HUES64 (cell line): ENCODE measurements around the gene BUB1.
"Not testable (repeated sequence)": the region's sequence is repeated elsewhere in the genome, so short reads cannot be mapped to it uniquely, and the experiment has no call there.

Experiments used
- H3K27ac ChIP-seq: 2 replicates; pipeline ENCODE4 v1.7.0; 2013; ENCODE audit warnings: low read depth, low read length, inconsistent platforms
- H3K27me3 ChIP-seq: 2 replicates; pipeline ENCODE4 v1.6.1; 2013; ENCODE audit warnings: mild to moderate bottlenecking, low read length; ENCODE audit not compliant: insufficient read depth
- H3K36me3 ChIP-seq: 2 replicates; pipeline ENCODE4 v1.6.1; 2013; ENCODE audit warnings: mild to moderate bottlenecking, low read length; ENCODE audit not compliant: insufficient read depth
- H3K4me1 ChIP-seq: 2 replicates; pipeline ENCODE4 v1.6.1; 2013; ENCODE audit warnings: mild to moderate bottlenecking, low read length, moderate library complexity; ENCODE audit not compliant: insufficient read depth
- H3K4me3 ChIP-seq: 2 replicates; pipeline ENCODE4 v1.5.1; 2013; ENCODE audit warnings: mild to moderate bottlenecking, low read length, moderate library complexity
- H3K9ac ChIP-seq: 2 replicates; pipeline ENCODE4 v1.6.1; 2013; ENCODE audit warnings: mild to moderate bottlenecking, low read depth, low read length
- H3K9me3 ChIP-seq: 2 replicates; pipeline ENCODE4 v1.6.1; 2013; ENCODE audit warnings: low read depth, low read length; ENCODE audit not compliant: insufficient read depth
- WGBS: fragments of 150-250, 120-280 bp; methylation state at CpG from one replicate; pipeline ENCODE4 v1.1.7; 2013; ENCODE audit warnings: missing lambda C conversion rate; 5-methylcytosine and 5-hydroxymethylcytosine counted together

The BUB1 gene

GRCh38 chr2:110690083-110690965 lies 12.5 kb upstream of the BUB1 start:
- WGBS: 84% methylated on average over 4 of the region's 4 CpGs
- Histone ChIP-seq H3K27ac (no peak overlapping the region; the same call in 1 of the 2 replicates), H3K9me3 (peaks cover 16% of the 10 kb centered on the region; the same call in 1 of the 2 replicates), H3K9ac (no peak overlapping the region), H3K36me3 (no peaks in the 10 kb centered on the region), H3K27me3 (peaks cover 6% of the 10 kb centered on the region; the same call in 1 of the 2 replicates), H3K4me1 (peaks cover 34% of the 10 kb centered on the region), H3K4me3 (no peak overlapping the region)

GRCh38 chr2:110688594-110689091 lies 10.8 kb upstream of the BUB1 start:
- H3K27me3 ChIP-seq: peaks cover 6% of the 10 kb centered on the region; the same call in 1 of the 2 replicates
- 0% methylated on average over 5 of the region's 5 CpGs for WGBS
- peak overlapping the region; percentile 98 for H3K27ac ChIP-seq
- peak overlapping the region; percentile 61 for H3K9ac ChIP-seq
- H3K4me3 ChIP-seq: peak overlapping the region; percentile 47
- peaks cover 18% of the 10 kb centered on the region; the same call in 1 of the 2 replicates for H3K9me3 ChIP-seq
- H3K36me3 ChIP-seq: no peaks in the 10 kb centered on the region
- H3K4me1 ChIP-seq: peaks cover 35% of the 10 kb centered on the region

- WGBS: under 1% methylated on average over 8 of the region's 9 CpGs
- H3K27me3 ChIP-seq, H3K36me3 ChIP-seq: not testable (repeated sequence)
- H3K4me3 ChIP-seq: peak overlapping the region; percentile 47
- H3K4me1 ChIP-seq: peaks cover 42% of the 10 kb centered on the region
- H3K9me3 ChIP-seq: peaks cover 18% of the 10 kb centered on the region; the same call in 1 of the 2 replicates
- H3K9ac ChIP-seq: peak overlapping the region; percentile 61
- peak overlapping the region; percentile 98 for H3K27ac ChIP-seq
Measured at GRCh38 chr2:110687775-110688484, 10.1 kb upstream of the BUB1 start.

- 100% methylated on average over 1 of the region's 1 CpG for WGBS
- no peak overlapping the region for H3K27ac ChIP-seq
- no peaks in the 10 kb centered on the region for H3K36me3 ChIP-seq
- no peak overlapping the region for H3K4me3 ChIP-seq
- no peak overlapping the region for H3K9ac ChIP-seq
- peaks cover 36% of the 10 kb centered on the region for H3K4me1 ChIP-seq
- H3K9me3 ChIP-seq: peaks cover 18% of the 10 kb centered on the region; the same call in 1 of the 2 replicates
- H3K27me3 ChIP-seq: no peaks in the 10 kb centered on the region
Measured at GRCh38 chr2:110682872-110683271, 5.0 kb upstream of the BUB1 start.

- WGBS: 96% methylated on average over 10 of the region's 10 CpGs
- H3K27ac ChIP-seq: no peak overlapping the region
Measured at GRCh38 chr2:110682267-110682666, 4.4 kb upstream of the BUB1 start.

GRCh38 chr2:110680709-110681108 lies 2.8 kb upstream of the BUB1 start:
- H3K27ac ChIP-seq: no peak overlapping the region
- WGBS: 93% methylated on average over 6 of the region's 7 CpGs
- H3K9ac ChIP-seq: no peak overlapping the region
- peaks cover 29% of the 10 kb centered on the region for H3K4me1 ChIP-seq
- H3K27me3 ChIP-seq: no peaks in the 10 kb centered on the region
- H3K36me3 ChIP-seq: peaks cover 7% of the 10 kb centered on the region; the same call in 1 of the 2 replicates
- peaks cover 3% of the 10 kb centered on the region; the same call in 1 of the 2 replicates for H3K9me3 ChIP-seq
- no peak overlapping the region for H3K4me3 ChIP-seq

More at GRCh38 chr2:110682267-110682666, 4.4 kb upstream of the BUB1 start:
- Histone ChIP-seq H3K36me3 (no peaks in the 10 kb centered on the region), H3K9me3 (peaks cover 17% of the 10 kb centered on the region; the same call in 1 of the 2 replicates), H3K27me3 (no peaks in the 10 kb centered on the region), H3K4me3 (no peak overlapping the region), H3K9ac (no peak overlapping the region), H3K4me1 (peaks cover 34% of the 10 kb centered on the region)

- Histone ChIP-seq H3K36me3 (peaks cover 12% of the 10 kb centered on the region), H3K27me3 (no peaks in the 10 kb centered on the region), H3K9ac (no peak overlapping the region), H3K9me3 (no peaks in the 10 kb centered on the region), H3K27ac (no peak overlapping the region), H3K4me1 (peaks cover 38% of the 10 kb centered on the region), H3K4me3 (no peak overlapping the region)
- WGBS: 93% methylated on average over 12 of the region's 12 CpGs
Measured at GRCh38 chr2:110679865-110680264, 2.0 kb upstream of the BUB1 start.

- no peaks in the 10 kb centered on the region for H3K27me3 ChIP-seq
- no peak overlapping the region for H3K9ac ChIP-seq
- peaks cover 18% of the 10 kb centered on the region for H3K36me3 ChIP-seq
- H3K4me3 ChIP-seq: peak overlapping the region; percentile 85; the same call in 1 of the 2 replicates
- WGBS: 82% methylated on average over 6 of the region's 9 CpGs
- no peak overlapping the region for H3K27ac ChIP-seq
- H3K4me1 ChIP-seq: peaks cover 40% of the 10 kb centered on the region
- no peaks in the 10 kb centered on the region for H3K9me3 ChIP-seq
Measured at GRCh38 chr2:110679337-110679707, 1.5 kb upstream of the BUB1 start.

- Histone ChIP-seq H3K4me1 (peaks cover 34% of the 10 kb centered on the region), H3K9me3 (no peaks in the 10 kb centered on the region), H3K9ac (peak overlapping the region; percentile 82), H3K27me3 (no peaks in the 10 kb centered on the region), H3K4me3 (peak overlapping the region; percentile 85), H3K36me3 (peaks cover 24% of the 10 kb centered on the region), H3K27ac (peak overlapping the region; percentile 82)
- 6% methylated on average over 28 of the region's 28 CpGs for WGBS
Measured at GRCh38 chr2:110678457-110679336, 834 bp upstream of the BUB1 start.

- Histone ChIP-seq H3K27me3 (no peaks in the 10 kb centered on the region), H3K9me3 (no peaks in the 10 kb centered on the region), H3K9ac (peak overlapping the region; percentile 81), H3K27ac (peak overlapping the region; percentile 87), H3K36me3 (peaks cover 40% of the 10 kb centered on the region), H3K4me1 (peaks cover 27% of the 10 kb centered on the region), H3K4me3 (peak overlapping the region; percentile 85)
- WGBS: 8% methylated on average over 4 of the region's 5 CpGs
Measured at GRCh38 chr2:110677080-110677479, 783 bp downstream of the BUB1 start.
